Calu3 (cell line): ENCODE data around the gene STXBP1. TPM values are rescaled to one million over a fixed set of nuclear protein-coding genes. Genes with fewer than 3 reads are reported as not detected.

Experiments
- BruUV-seq: library from RNA; stranded (reverse); fragments of 400-500 nt; replicated peaks from 2 replicates; lab custom pipeline; 2021; lab: Mats Ljungman, UMichigan
- CTCF ChIA-PET: fragments of 300-600 bp; sonication (Branson Sonifier 250); formaldehyde crosslinking; loops from one replicate; lab custom pipeline; 2022; ENCODE audit warnings: antibody characterized with exemption; lab: Charles Lee
- DNase-seq: peaks from one replicate; pipeline ENCODE4 v3.0.0; 2022
- H3K27ac Mint-ChIP-seq: one replicate; pipeline ENCODE4 v1.8.0; 2022; ENCODE audit warnings: mixed read lengths; ENCODE audit not compliant: unreplicated experiment
- H3K27me3 Mint-ChIP-seq: one replicate; pipeline ENCODE4 v1.8.0; 2022; ENCODE audit warnings: mixed read lengths; ENCODE audit not compliant: unreplicated experiment
- H3K36me3 Mint-ChIP-seq: one replicate; pipeline ENCODE4 v1.8.0; 2022; ENCODE audit warnings: mild to moderate bottlenecking, moderate library complexity, mixed read lengths; ENCODE audit not compliant: insufficient read depth, unreplicated experiment
- H3K4me1 Mint-ChIP-seq: one replicate; pipeline ENCODE4 v1.8.0; 2022; ENCODE audit warnings: mild to moderate bottlenecking, low read depth, mixed read lengths; ENCODE audit not compliant: unreplicated experiment
- H3K4me3 Mint-ChIP-seq: one replicate; pipeline ENCODE4 v1.8.0; 2022; ENCODE audit warnings: mild to moderate bottlenecking, low read depth, moderate library complexity, mixed read lengths; ENCODE audit not compliant: unreplicated experiment
- H3K9me3 Mint-ChIP-seq: one replicate; pipeline ENCODE4 v1.8.0; 2022; ENCODE audit warnings: low read depth, mixed read lengths; ENCODE audit not compliant: unreplicated experiment
- CTCF ChIP-seq: fragments of 200-600 bp; IDR thresholded peaks from one replicate; pipeline ENCODE4 v1.8.0; 2022; ENCODE audit warnings: antibody characterized with exemption; ENCODE audit not compliant: unreplicated experiment
- intact Hi-C: fragments of 100-400 bp; cut with micrococcal nuclease; formaldehyde crosslinking; loops from one replicate; pipeline ENCODE4 v1.10.0; 2022; ENCODE audit not compliant: unreplicated experiment
- total RNA-seq: library from RNA; stranded (reverse); gene quantifications from 2 replicates; pipeline ENCODE4 v1.2.3, GENCODE V29; 2022

STXBP1 gene
- total RNA-seq, 1 experiment from 2014 or later, result 5.9 TPM

- no peaks in the 10 kb centered on the region for H3K9me3 Mint-ChIP-seq
- no peak for TF ChIP-seq CTCF
- H3K27me3 Mint-ChIP-seq, result no peaks in the 10 kb centered on the region
- H3K36me3 Mint-ChIP-seq, result no peaks in the 10 kb centered on the region
- no peaks in the 10 kb centered on the region for H3K4me1 Mint-ChIP-seq
- no peak overlapping the region for H3K27ac Mint-ChIP-seq
- BruUV-seq, result no TSS peak
- intact Hi-C loops, result no loop called here
- no peak overlapping the region for H3K4me3 Mint-ChIP-seq
- no peak for DNase-seq
- CTCF ChIA-PET, result interaction anchor here (0.7 kb wide), 1 partner anchor 21 kb away, joined by 3 read pairs; no protein-coding TSS in a partner anchor
Observed at GRCh38 chr9:127599550-127599891, 12.6 kb upstream of the STXBP1 start.

- BruUV-seq, result no TSS peak
- H3K27me3 Mint-ChIP-seq, result no peaks in the 10 kb centered on the region
- no peaks in the 10 kb centered on the region for H3K4me1 Mint-ChIP-seq
- intact Hi-C loops, result no loop called here
- no peak for TF ChIP-seq CTCF
- no peak overlapping the region for H3K4me3 Mint-ChIP-seq
- CTCF ChIA-PET, result interaction anchor here (0.5 kb wide), 1 partner anchor 83 kb away, joined by 4 read pairs; no protein-coding TSS in a partner anchor
- DNase-seq, result no peak
- no peak overlapping the region for H3K27ac Mint-ChIP-seq
- no peaks in the 10 kb centered on the region for H3K9me3 Mint-ChIP-seq
- H3K36me3 Mint-ChIP-seq, result peaks cover 3% of the 10 kb centered on the region
Observed at GRCh38 chr9:127603226-127603625, 8.9 kb upstream of the STXBP1 start.

GRCh38 chr9:127606043-127606442 is 6.0 kb upstream of the STXBP1 start:
- DNase-seq, result no peak
- Mint-ChIP-seq H3K4me1 (no peaks in the 10 kb centered on the region), H3K4me3 (no peak overlapping the region), H3K27me3 (peaks cover 14% of the 10 kb centered on the region), H3K27ac (no peak overlapping the region), H3K9me3 (no peaks in the 10 kb centered on the region), H3K36me3 (peaks cover 9% of the 10 kb centered on the region)
- CTCF ChIA-PET, result no interaction called here
- BruUV-seq, result no TSS peak
- no peak for TF ChIP-seq CTCF
- intact Hi-C loops, result no loop called here

GRCh38 chr9:127608104-127608966 is 3.7 kb upstream of the STXBP1 start:
- Mint-ChIP-seq H3K9me3 (no peaks in the 10 kb centered on the region), H3K4me1 (peaks cover 5% of the 10 kb centered on the region), H3K27ac (no peak overlapping the region), H3K4me3 (peak overlapping the region; percentile 97), H3K27me3 (peaks cover 21% of the 10 kb centered on the region), H3K36me3 (peaks cover 17% of the 10 kb centered on the region)
- CTCF ChIA-PET, result interaction anchor here (0.7 kb wide), 1 partner anchor 126 kb away, joined by 3 read pairs; the partner anchor contains the start of gene TOR2A
- DNase-seq, result peak; percentile 71
- no TSS peak for BruUV-seq
- no peak for TF ChIP-seq CTCF
- intact Hi-C loops, result no loop called here
